ENCODE data around the gene AXIN1.
A peak's percentile ranks its signal among the peaks of the same experiment; 100 is the strongest.

AXIN1 gene

GRCh38 chr16:325375-326145, 27.0 kb downstream of the AXIN1 start:
- DNase-seq: no peak

- peak; percentile 61 for DNase-seq
Observed at GRCh38 chr16:324451-325334, 27.8 kb downstream of the AXIN1 start.

- no peak for DNase-seq
Observed at GRCh38 chr16:324201-324450, 28.4 kb downstream of the AXIN1 start.

GRCh38 chr16:322476-323143, 29.9 kb downstream of the AXIN1 start:
- no peak for DNase-seq

- no peak for DNase-seq
Observed at GRCh38 chr16:321532-321931, 31.0 kb downstream of the AXIN1 start.

GRCh38 chr16:320206-320605, 32.3 kb downstream of the AXIN1 start:
- no peak for DNase-seq

- no peak for DNase-seq
Observed at GRCh38 chr16:318628-319027, 33.9 kb downstream of the AXIN1 start.

GRCh38 chr16:317583-317982, 34.9 kb downstream of the AXIN1 start:
- no peak for DNase-seq

- no peak for DNase-seq
Observed at GRCh38 chr16:316741-317464, 35.6 kb downstream of the AXIN1 start.

GRCh38 chr16:314795-315299, 37.7 kb downstream of the AXIN1 start:
- no peak for DNase-seq

- no peak for DNase-seq
Observed at GRCh38 chr16:314351-314750, 38.2 kb downstream of the AXIN1 start.

GRCh38 chr16:311725-312124, 40.8 kb downstream of the AXIN1 start:
- no peak for DNase-seq

- DNase-seq: no peak
Observed at GRCh38 chr16:309476-309875, 43.0 kb downstream of the AXIN1 start.

GRCh38 chr16:307691-308312, 44.7 kb downstream of the AXIN1 start:
- no peak for DNase-seq

- DNase-seq: no peak
Observed at GRCh38 chr16:306911-307370, 45.6 kb downstream of the AXIN1 start.

GRCh38 chr16:305916-306626, 46.5 kb downstream of the AXIN1 start:
- no peak for DNase-seq

- DNase-seq: no peak
Observed at GRCh38 chr16:303760-304505, 48.6 kb downstream of the AXIN1 start.

- DNase-seq: no peak
Observed at GRCh38 chr16:301950-302349, 50.6 kb downstream of the AXIN1 start.

GRCh38 chr16:301235-301634, 51.3 kb downstream of the AXIN1 start:
- DNase-seq: no peak

GRCh38 chr16:297832-298231, 54.7 kb downstream of the AXIN1 start:
- DNase-seq: no peak

Data from CD4-positive, alpha-beta T cell treated with Interleukin-4 for 4 hours (primary cell).